Measurements from ENCODE around the gene RPL5.

GRCh38 chr1:92877081-92877711 lies 45.4 kb downstream of the RPL5 start:
- no peak for TF ChIP-seq EZH2 (IDR thresholded peaks at IDR 0.05; ENCODE audit: low read depth, unreplicated experiment)
- TF ChIP-seq JUNB (IDR thresholded peaks at IDR 0.05; ENCODE audit: unreplicated experiment): no peak
- no peak for TF ChIP-seq ZNF462 (CRISPR knock-in tag; IDR thresholded peaks at IDR 0.05)
- TF ChIP-seq CTCF (conservative IDR thresholded peaks at IDR 0.05; ENCODE audit: low read depth in 2 of 2): no peak
- TF ChIP-seq POLR2AphosphoS5 (IDR thresholded peaks at IDR 0.05; ENCODE audit: low read depth): no peak
- TF ChIP-seq EZH2phosphoT487 (IDR thresholded peaks at IDR 0.05; ENCODE audit: unreplicated experiment): no peak

Data from GM23338 (cell line).